B cell (primary cell): ENCODE data around the gene MBD6. TPM values are rescaled to one million over a fixed set of nuclear protein-coding genes. Genes with fewer than 3 reads are reported as not detected.

Experiments used
- ATAC-seq: fragments of 200-7000 bp; cut with Tn5 transposase; one replicate; pipeline ENCODE4 v1.10.0; 2021; ENCODE audit warnings: low read depth, mild to moderate bottlenecking, moderate number of reproducible peaks, moderate library complexity
- CTCF ChIA-PET: fragments of 350-600 bp; sonication (Branson Sonifier 250); formaldehyde crosslinking; loops from one replicate; lab custom pipeline; 2021; ENCODE audit warnings: antibody characterized with exemption, inconsistent platforms; lab: Charles Lee
- POLR2A ChIA-PET: fragments of 350-600 bp; sonication (Branson Sonifier 250); formaldehyde crosslinking; loops from one replicate; lab custom pipeline; 2021; ENCODE audit warnings: antibody characterized with exemption; lab: Charles Lee
- DNase-seq: peaks from one replicate; pipeline ENCODE4 v3.0.0; 2013
- H2AFZ ChIP-seq: 2 replicates; pipeline ENCODE4 v1.6.1; 2012; ENCODE audit warnings: mild to moderate bottlenecking, low read depth, low read length; ENCODE audit not compliant: insufficient read depth, poor library complexity, severe bottlenecking
- H3K27ac ChIP-seq, 2 donors: 1 replicate in 1 of 2; 2 replicates in 1 of 2; pipeline ENCODE4 v1.5.1; 2012 to 2013; ENCODE audit warnings: low read length in 2 of 2, mild to moderate bottlenecking in 2 of 2, moderate library complexity in 1 of 2
- H3K27me3 ChIP-seq, 4 experiments: fragments of 200-600 bp in 1 of 4; sonication (generic) in 1 of 4; replicated peaks in 1 of 4; 1 replicate in 2 of 4; 2 replicates in 2 of 4; pipeline versions ENCODE4 v1.6.1 to v1.7.0; 2013 to 2016; ENCODE audit warnings: low read length in 3 of 4, mild to moderate bottlenecking in 2 of 4, mixed read lengths in 1 of 4, moderate library complexity in 1 of 4; ENCODE audit not compliant: insufficient read depth in 4 of 4, control insufficient read depth in 3 of 4; ENCODE audit errors: control extremely low read depth in 1 of 4
- H3K36me3 ChIP-seq, 2 experiments: replicated peaks in 1 of 2; 1 replicate in 1 of 2; 2 replicates in 1 of 2; pipeline versions ENCODE4 v1.6.1 to v1.7.1; 2013; ENCODE audit warnings: low read length in 1 of 2; ENCODE audit not compliant: insufficient read depth in 2 of 2, control insufficient read depth in 1 of 2; ENCODE audit errors: control extremely low read depth in 1 of 2, extremely low read depth in 1 of 2
- H3K4me1 ChIP-seq, 2 donors: fragments of 200-600 bp in 1 of 2; sonication (generic) in 1 of 2; 1 replicate in 1 of 2; 2 replicates in 1 of 2; pipeline versions ENCODE4 v1.5.1 to v1.6.1; 2013 to 2017; ENCODE audit warnings: low read length in 2 of 2; ENCODE audit not compliant: control insufficient read depth in 2 of 2, insufficient read depth in 2 of 2
- H3K4me2 ChIP-seq: replicated peaks from 2 replicates; pipeline ENCODE3; 2012; ENCODE audit warnings: mild to moderate bottlenecking, low read depth, low read length; ENCODE audit not compliant: poor library complexity, severe bottlenecking
- H3K4me3 ChIP-seq, 5 experiments: fragments of 200-600 bp in 1 of 5; sonication (generic) in 1 of 5; 1 replicate in 3 of 5; 2 replicates in 2 of 5; pipeline versions ENCODE4 v1.5.1 to v1.7.0; 2011 to 2016; ENCODE audit warnings: low read length in 4 of 5, mild to moderate bottlenecking in 4 of 5, low read depth in 2 of 5, control low read depth in 1 of 5, moderate library complexity in 1 of 5; ENCODE audit not compliant: insufficient read depth in 1 of 5; ENCODE audit errors: control extremely low read depth in 1 of 5, extremely low read depth in 1 of 5
- H3K79me2 ChIP-seq: fragments of 200-600 bp; sonication (generic); one replicate; pipeline ENCODE4 v1.6.0; 2016; ENCODE audit warnings: low read length; ENCODE audit not compliant: control insufficient read depth, insufficient read depth
- H3K9ac ChIP-seq: fragments of 200-600 bp; sonication (generic); 2 replicates; pipeline ENCODE4 v1.6.1; 2017; ENCODE audit warnings: mild to moderate bottlenecking, low read length, moderate library complexity
- H3K9me3 ChIP-seq, 3 donors: one replicate each; pipeline versions ENCODE4 v1.6.1 to v1.7.1; 2013; ENCODE audit warnings: low read length in 2 of 3; ENCODE audit not compliant: control insufficient read depth in 2 of 3, insufficient read depth in 1 of 3; ENCODE audit errors: control extremely low read depth in 1 of 3
- H4K20me1 ChIP-seq: 2 replicates; pipeline ENCODE4 v1.6.0; 2012; ENCODE audit warnings: mild to moderate bottlenecking, low read length; ENCODE audit not compliant: insufficient read depth, control insufficient read depth, poor library complexity, severe bottlenecking
- H3K27ac Mint-ChIP-seq: one replicate; pipeline ENCODE4 v1.8.0; 2021; ENCODE audit warnings: mixed read lengths
- H3K27me3 Mint-ChIP-seq: one replicate; pipeline ENCODE4 v1.8.0; 2021; ENCODE audit warnings: mixed read lengths
- H3K4me1 Mint-ChIP-seq: one replicate; pipeline ENCODE4 v1.8.0; 2021; ENCODE audit warnings: mixed read lengths
- H3K4me3 Mint-ChIP-seq: one replicate; pipeline ENCODE4 v1.8.0; 2021; ENCODE audit warnings: mixed read lengths
- H3K9me3 Mint-ChIP-seq: one replicate; pipeline ENCODE4 v1.8.0; 2022; ENCODE audit warnings: mixed read lengths; ENCODE audit not compliant: insufficient read depth
- EZH2 ChIP-seq: IDR thresholded peaks from 2 replicates; pipeline ENCODE4 v1.6.1; 2012; ENCODE audit warnings: borderline replicate concordance, low read depth, mild to moderate bottlenecking, moderate library complexity, low read length; ENCODE audit not compliant: insufficient read depth, poor library complexity, severe bottlenecking
- WGBS: methylation state at CpG from one replicate; pipeline ENCODE4 v1.1.5; 2013; ENCODE audit warnings: missing lambda C conversion rate; ENCODE audit not compliant: insufficient coverage; 5-methylcytosine and 5-hydroxymethylcytosine counted together
- intact Hi-C: fragments of 100-400 bp; cut with micrococcal nuclease; formaldehyde crosslinking; loops from one replicate; pipeline ENCODE4 v1.10.0; 2022
- polyA plus RNA-seq: library from polyadenylated mRNA; depleted of rRNA; stranded (reverse); fragments of >200 nt; gene quantifications from 2 replicates; pipeline ENCODE4 v1.2.3, GENCODE V29; 2012
- total RNA-seq, 2 donors: library from RNA; stranded (reverse); fragments of 120-200 nt in 1 of 2; gene quantifications; 1 replicate in 1 of 2; 2 replicates in 1 of 2; pipeline versions ENCODE4 v1.2.3 to v1.2.4, GENCODE V29; 2013 to 2022
- TF ChIP-seq, protein P1 (sequence below): fragments of 200-600 bp; IDR thresholded peaks from one replicate; pipeline ENCODE4 v1.8.0; 2022; ENCODE audit warnings: antibody characterized with exemption, mild to moderate bottlenecking

The MBD6 gene
- total and polyA plus RNA-seq, 2 donors (not counting 1 experiment from before 2014, with no cell fraction given): 39.4 to 121 TPM

- Histone ChIP-seq H3K27ac (peak overlapping the region; percentile 97 to 98), H2AFZ (no peak overlapping the region), H3K27me3 (no peaks in the 10 kb centered on the region), H3K4me3 (peak overlapping the region; percentile 97 to 100 (median 98)), H4K20me1 (peaks cover 19% of the 10 kb centered on the region), H3K36me3 (peaks cover 22 to 38% of the 10 kb centered on the region in 2 experiments), H3K4me1 (peaks cover 40 to 50% of the 10 kb centered on the region in 2 donors), H3K4me2 (peak overlapping the region; percentile 96), H3K9ac (peak overlapping the region; percentile 100), H3K79me2 (peaks cover 32% of the 10 kb centered on the region), H3K9me3 (no peaks in the 10 kb centered on the region)
- POLR2A ChIA-PET: interaction anchor here (0.7 to 2.1 kb wide), 4 partner anchors 28 to 1512 kb away, joined by 3 to 11 read pairs (median 6); partner anchors contain the start of genes ARHGAP9 and DCTN2
- 30% methylated on average over 6 of the region's 7 CpGs for WGBS
- peaks cover 51% of the 10 kb centered on the region for H3K4me1 Mint-ChIP-seq
- peak overlapping the region; percentile 99 for H3K4me3 Mint-ChIP-seq
- H3K27me3 Mint-ChIP-seq: no peaks in the 10 kb centered on the region
- DNase-seq: no peak
- H3K9me3 Mint-ChIP-seq: no peaks in the 10 kb centered on the region
- intact Hi-C loops: no loop called here
- CTCF ChIA-PET: interaction anchor here (1.8 kb wide), 1 partner anchor 60 kb away, joined by 7 read pairs; the partner anchor contains the start of gene GLI1
- TF ChIP-seq, protein P1, sequence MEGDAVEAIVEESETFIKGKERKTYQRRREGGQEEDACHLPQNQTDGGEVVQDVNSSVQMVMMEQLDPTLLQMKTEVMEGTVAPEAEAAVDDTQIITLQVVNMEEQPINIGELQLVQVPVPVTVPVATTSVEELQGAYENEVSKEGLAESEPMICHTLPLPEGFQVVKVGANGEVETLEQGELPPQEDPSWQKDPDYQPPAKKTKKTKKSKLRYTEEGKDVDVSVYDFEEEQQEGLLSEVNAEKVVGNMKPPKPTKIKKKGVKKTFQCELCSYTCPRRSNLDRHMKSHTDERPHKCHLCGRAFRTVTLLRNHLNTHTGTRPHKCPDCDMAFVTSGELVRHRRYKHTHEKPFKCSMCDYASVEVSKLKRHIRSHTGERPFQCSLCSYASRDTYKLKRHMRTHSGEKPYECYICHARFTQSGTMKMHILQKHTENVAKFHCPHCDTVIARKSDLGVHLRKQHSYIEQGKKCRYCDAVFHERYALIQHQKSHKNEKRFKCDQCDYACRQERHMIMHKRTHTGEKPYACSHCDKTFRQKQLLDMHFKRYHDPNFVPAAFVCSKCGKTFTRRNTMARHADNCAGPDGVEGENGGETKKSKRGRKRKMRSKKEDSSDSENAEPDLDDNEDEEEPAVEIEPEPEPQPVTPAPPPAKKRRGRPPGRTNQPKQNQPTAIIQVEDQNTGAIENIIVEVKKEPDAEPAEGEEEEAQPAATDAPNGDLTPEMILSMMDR: no peak
- no peak for TF ChIP-seq EZH2
- no peak for ATAC-seq
- peak overlapping the region; percentile 100 for H3K27ac Mint-ChIP-seq
Measured at GRCh38 chr12:57518920-57519795, 3.5 kb upstream of the MBD6 start.

GRCh38 chr12:57519796-57520052 lies 2.9 kb upstream of the MBD6 start:
- intact Hi-C loops: loop anchor here (1.0 to 10.0 kb wide), 10 partner anchors 32 to 1202 kb away; partner anchors contain the start of genes BAZ2A, CDK4, CNPY2 and CTDSP2
- peak overlapping the region; percentile 97 to 98 for H3K27ac ChIP-seq
- H3K4me2 ChIP-seq: peak overlapping the region; percentile 96
- Mint-ChIP-seq H3K27ac (peak overlapping the region; percentile 100), H3K4me3 (peak overlapping the region; percentile 99), H3K4me1 (peaks cover 56% of the 10 kb centered on the region), H3K9me3 (no peaks in the 10 kb centered on the region), H3K27me3 (no peaks in the 10 kb centered on the region)
- peaks cover 42 to 53% of the 10 kb centered on the region in 2 donors for H3K4me1 ChIP-seq
- ATAC-seq: no peak
- peaks cover 23% of the 10 kb centered on the region for H4K20me1 ChIP-seq
- no peaks in the 10 kb centered on the region for H3K9me3 ChIP-seq
- H3K36me3 ChIP-seq: peaks cover 18 to 35% of the 10 kb centered on the region in 2 experiments
- H2AFZ ChIP-seq: no peak overlapping the region
- H3K4me3 ChIP-seq: peak overlapping the region; percentile 97 to 100 (median 98)
- WGBS: 0% methylated on average over 7 of the region's 8 CpGs
- peaks cover 34% of the 10 kb centered on the region for H3K79me2 ChIP-seq
- peak overlapping the region; percentile 100 for H3K9ac ChIP-seq
- TF ChIP-seq, protein P1: no peak
- H3K27me3 ChIP-seq: no peaks in the 10 kb centered on the region
- ChIA-PET CTCF (interaction anchor here (1.8 kb wide), 1 partner anchor 61 kb away, joined by 7 read pairs; the partner anchor contains the start of gene GLI1), POLR2A (interaction anchor here (1.1 to 2.1 kb wide), 5 partner anchors 27 to 59 kb away, joined by 3 to 11 read pairs (median 10); partner anchors contain the start of genes ARHGAP9 and DCTN2)
- no peak for DNase-seq
